ENCODE data around the gene XPO4.

DNA sequence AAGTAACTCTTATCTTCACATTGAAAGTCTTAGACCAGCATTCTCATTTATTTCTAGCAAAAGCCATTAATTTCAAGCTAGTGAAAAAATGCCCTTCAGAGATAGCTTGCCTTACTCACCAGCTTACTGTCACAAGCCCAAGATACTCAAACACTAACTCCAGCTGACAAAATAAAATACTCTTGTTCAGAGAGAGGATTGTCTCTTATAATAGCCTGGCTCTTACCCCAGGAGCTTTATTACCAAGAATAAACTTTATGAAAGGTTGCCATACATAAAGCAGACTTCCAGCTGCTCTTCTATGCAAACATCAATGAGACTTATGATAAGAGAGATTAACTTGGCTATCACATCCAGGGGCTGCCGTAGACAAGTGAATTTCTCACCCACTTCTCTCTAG, 53.6 kb downstream of the XPO4 start:
- TF ChIP-seq CTCF (IDR thresholded peaks at IDR 0.05; ENCODE audit: insufficient read depth, low read length, poor library complexity, severe bottlenecking): no peak
- TF ChIP-seq EZH2phosphoT487 (conservative IDR thresholded peaks at IDR 0.05; ENCODE audit: low read length): no peak

Data from SU-DHL-6 (cell line).